HUES48 (cell line): ENCODE results near the gene TRAK1.

ENCODE experiments used
- H3K27ac ChIP-seq: one replicate; pipeline ENCODE4 v1.7.0; 2013; ENCODE audit warnings: low read depth, low read length, inconsistent platforms
- H3K27me3 ChIP-seq: 2 replicates; pipeline ENCODE4 v1.6.1; 2013; ENCODE audit warnings: mild to moderate bottlenecking, low read length; ENCODE audit not compliant: control insufficient read depth, insufficient read depth
- H3K36me3 ChIP-seq: 2 replicates; pipeline ENCODE4 v1.6.1; 2013; ENCODE audit warnings: low read length; ENCODE audit not compliant: control insufficient read depth, insufficient read depth
- H3K4me1 ChIP-seq: 2 replicates; pipeline ENCODE4 v1.6.1; 2013; ENCODE audit warnings: mild to moderate bottlenecking, low read length; ENCODE audit not compliant: control insufficient read depth, insufficient read depth
- H3K4me3 ChIP-seq: 2 replicates; pipeline ENCODE4 v1.5.1; 2013; ENCODE audit warnings: mild to moderate bottlenecking, low read depth, low read length
- H3K9ac ChIP-seq: 2 replicates; pipeline ENCODE4 v1.6.1; 2013; ENCODE audit warnings: mild to moderate bottlenecking, low read depth, low read length, moderate library complexity
- H3K9me3 ChIP-seq: 2 replicates; pipeline ENCODE4 v1.6.1; 2013; ENCODE audit warnings: low read length; ENCODE audit not compliant: control insufficient read depth, insufficient read depth

Gene TRAK1

DNA sequence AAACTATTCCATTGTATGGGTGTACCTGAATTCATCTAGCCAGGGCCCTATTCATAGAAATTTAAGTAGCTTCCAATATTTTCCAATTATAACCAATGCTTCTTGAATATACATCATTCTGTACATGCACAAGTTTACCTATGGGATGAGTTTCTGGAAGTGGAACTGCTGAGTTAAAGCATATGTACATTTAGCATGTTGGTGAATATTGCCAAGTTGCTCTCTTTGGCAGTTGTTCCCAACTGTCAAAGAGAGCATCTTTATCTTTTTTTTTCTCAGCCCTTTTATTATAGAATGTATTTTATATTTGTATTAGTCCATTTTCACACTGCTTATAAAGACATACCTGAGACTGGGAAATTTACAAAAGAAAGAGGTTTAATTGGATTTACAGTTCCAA is 183.1 kb downstream of the TRAK1 start:
- Histone ChIP-seq H3K36me3 (no peaks in the 10 kb centered on the region), H3K9me3 (peaks cover 4% of the 10 kb centered on the region), H3K27ac (no peak overlapping the region), H3K9ac (no peak overlapping the region), H3K27me3 (no peaks in the 10 kb centered on the region), H3K4me3 (no peak overlapping the region), H3K4me1 (no peaks in the 10 kb centered on the region)

DNA sequence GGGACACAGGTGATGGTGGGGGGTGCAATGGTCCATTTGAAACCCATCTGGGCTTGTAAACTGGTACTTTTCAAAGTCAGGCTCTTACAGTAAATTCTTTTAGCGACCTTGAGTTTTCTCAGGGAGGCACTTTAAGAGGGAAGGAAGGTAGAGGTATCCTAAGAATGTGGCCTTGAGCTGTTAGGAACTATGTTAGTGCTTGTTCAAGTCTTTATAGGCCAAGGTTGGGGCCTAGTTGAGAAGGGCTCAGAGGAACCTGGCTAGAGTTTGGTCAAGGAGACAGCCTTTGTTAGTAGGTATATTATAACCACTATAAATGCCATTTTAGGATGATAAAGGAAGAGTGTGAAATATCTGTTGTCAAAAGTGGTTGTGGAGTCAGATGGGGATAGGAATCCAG is 184.1 kb downstream of the TRAK1 start:
- no peak overlapping the region for H3K9ac ChIP-seq
- H3K36me3 ChIP-seq: no peaks in the 10 kb centered on the region
- no peak overlapping the region for H3K4me3 ChIP-seq
- no peaks in the 10 kb centered on the region for H3K4me1 ChIP-seq
- H3K27me3 ChIP-seq: no peaks in the 10 kb centered on the region
- H3K27ac ChIP-seq: no peak overlapping the region
- peaks cover 5% of the 10 kb centered on the region for H3K9me3 ChIP-seq
